ENCODE measurements around the gene CXCR4.

CXCR4 gene

GRCh38 chr2:136118819-136119716, 1.1 kb upstream of the CXCR4 start:
- TF ChIP-seq CTCF (IDR thresholded peaks at IDR 0.05; ENCODE audit: low read depth, low read length) = no peak

DNA sequence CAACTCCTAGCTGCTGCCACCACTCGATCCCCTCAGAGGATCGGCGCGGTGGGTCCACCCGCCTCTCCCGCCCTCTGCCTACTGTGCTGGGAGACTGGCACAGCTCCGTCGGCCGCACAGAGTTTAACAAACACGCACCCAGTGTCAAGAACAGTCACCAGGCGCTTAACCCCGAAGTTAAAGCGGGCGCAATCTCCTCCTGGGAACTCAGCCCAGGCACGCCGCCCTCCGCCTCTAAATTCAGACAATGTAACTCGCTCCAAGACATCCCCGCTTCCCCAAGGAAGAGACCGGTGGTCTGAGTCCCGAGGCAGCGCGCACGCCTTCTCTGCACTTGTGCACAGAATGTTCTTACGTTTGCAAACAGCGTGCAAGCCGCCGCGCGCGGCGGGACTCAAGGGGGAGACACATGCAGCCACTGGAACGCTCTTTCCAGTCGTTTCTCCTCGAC, 533 bp downstream of the CXCR4 start:
- DNase-seq (ENCODE audit: extremely low read depth, low read depth) = no peak

More at GRCh38 chr2:136118819-136119716, 1.1 kb upstream of the CXCR4 start:
- DNase-seq (ENCODE audit: extremely low read depth, low read depth) = no peak

GRCh38 chr2:136116813-136117390, 1.0 kb downstream of the CXCR4 start:
- no peak for TF ChIP-seq CTCF (IDR thresholded peaks at IDR 0.05; ENCODE audit: low read depth, low read length)
- DNase-seq (ENCODE audit: extremely low read depth, low read depth) = no peak

More for the DNA sequence above, 533 bp downstream of the CXCR4 start:
- no peak for TF ChIP-seq CTCF (IDR thresholded peaks at IDR 0.05; ENCODE audit: low read depth, low read length)

- no peak for TF ChIP-seq CTCF (IDR thresholded peaks at IDR 0.05; ENCODE audit: low read depth, low read length)
- DNase-seq (ENCODE audit: extremely low read depth, low read depth) = no peak
These were observed 1.7 kb downstream of the CXCR4 start for GRCh38 chr2:136116151-136116812.

- DNase-seq (ENCODE audit: extremely low read depth, low read depth) = no peak
- TF ChIP-seq CTCF (IDR thresholded peaks at IDR 0.05; ENCODE audit: low read depth, low read length) = no peak
These were observed 2.7 kb downstream of the CXCR4 start for GRCh38 chr2:136115183-136115761.

DNA sequence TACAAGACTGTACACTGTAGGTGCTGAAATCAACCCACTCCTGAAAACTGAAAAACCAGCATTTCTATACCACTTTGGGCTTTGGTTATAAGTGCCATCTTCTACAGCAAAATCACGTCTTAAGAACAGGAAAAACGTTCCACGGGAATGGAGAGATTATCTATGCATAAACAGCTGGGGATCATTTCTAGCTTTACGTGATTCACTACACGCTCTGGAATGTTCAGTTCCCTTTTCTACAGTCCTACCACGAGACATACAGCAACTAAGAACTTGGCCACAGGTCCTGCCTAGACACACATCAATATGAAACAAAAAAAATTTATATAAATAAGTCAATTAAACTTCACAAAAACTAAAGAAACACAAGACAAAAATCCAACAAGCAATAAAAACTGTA, 3.6 kb downstream of the CXCR4 start:
- no peak for TF ChIP-seq CTCF (IDR thresholded peaks at IDR 0.05; ENCODE audit: low read depth, low read length)
- DNase-seq (ENCODE audit: extremely low read depth, low read depth) = no peak
